ENCODE data around the gene CNPY1. TPM values are rescaled to one million over a fixed set of nuclear protein-coding genes. Genes with fewer than 3 reads are reported as not detected.
A peak's percentile ranks its signal among the peaks of the same experiment; 100 is the strongest.

CNPY1 gene
- total RNA-seq, 4 donors from 2014 or later: not detected

GRCh38 chr7:155467846-155468784, 78.2 kb downstream of the CNPY1 start:
- Histone ChIP-seq H3K27me3 (peaks cover 6 to 100% (median 90%) of the 10 kb centered on the region in 4 donors), H3K4me3 (peak overlapping the region; percentile 10 to 38 (median 28)), H3K27ac (replicated peaks in 1 of 4) (no peak overlapping the region), H3K4me1 (peaks cover 25 to 36% (median 32%) of the 10 kb centered on the region in 4 donors), H3K36me3 (no peaks in the 10 kb centered on the region), H3K9me3 (no peaks in the 10 kb centered on the region)
- intact Hi-C loops (cut with DNase I): no loop called here
- 5% methylated on average over 35 of the region's 70 CpGs for WGBS
- no peak for DNase-seq (ENCODE audit: extremely low spot score)
- TF ChIP-seq EP300 (IDR thresholded peaks at IDR 0.05): no peak

GRCh38 chr7:155466814-155467733, 79.3 kb downstream of the CNPY1 start:
- no peak for TF ChIP-seq CTCF (IDR thresholded peaks at IDR 0.05)
- no peak for TF ChIP-seq POLR2AphosphoS5 (IDR thresholded peaks at IDR 0.05)
- no peak for TF ChIP-seq POLR2A (IDR thresholded peaks at IDR 0.05; ENCODE audit: low read depth)
- TF ChIP-seq EP300 (IDR thresholded peaks at IDR 0.05): no peak
- no peak for DNase-seq (ENCODE audit: extremely low spot score)
- no peaks in the 10 kb centered on the region for H3K9me3 ChIP-seq
- peaks cover 25 to 36% (median 32%) of the 10 kb centered on the region in 4 donors for H3K4me1 ChIP-seq
- intact Hi-C loops (cut with DNase I): no loop called here
- H3K4me3 ChIP-seq: peak overlapping the region in 3 of 4 donors; percentile 11 to 15 (median 12)
- WGBS: 7% methylated on average over 30 of the region's 78 CpGs
- peaks cover 6 to 100% (median 92%) of the 10 kb centered on the region in 4 donors for H3K27me3 ChIP-seq
- no peak overlapping the region for H3K27ac ChIP-seq (replicated peaks in 1 of 4)
- H3K36me3 ChIP-seq: no peaks in the 10 kb centered on the region

- WGBS: 7% methylated on average over 33 of the region's 42 CpGs
- Histone ChIP-seq H3K9me3 (no peaks in the 10 kb centered on the region), H3K36me3 (no peaks in the 10 kb centered on the region), H3K27me3 (peaks cover 6 to 100% (median 92%) of the 10 kb centered on the region in 4 donors), H3K4me1 (peaks cover 25 to 36% (median 32%) of the 10 kb centered on the region in 4 donors), H3K27ac (replicated peaks in 1 of 4) (no peak overlapping the region), H3K4me3 (peak overlapping the region in 1 of 4 donors; percentile 12)
- no peak for TF ChIP-seq CTCF (IDR thresholded peaks at IDR 0.05)
- TF ChIP-seq POLR2AphosphoS5 (IDR thresholded peaks at IDR 0.05): no peak
- TF ChIP-seq EP300 (IDR thresholded peaks at IDR 0.05): no peak
- TF ChIP-seq POLR2A (IDR thresholded peaks at IDR 0.05; ENCODE audit: low read depth): no peak
- no peak for DNase-seq (ENCODE audit: extremely low spot score)
- intact Hi-C loops (cut with DNase I): no loop called here
Observed at GRCh38 chr7:155466142-155466813, 80.1 kb downstream of the CNPY1 start.

GRCh38 chr7:155465761-155466141, 80.6 kb downstream of the CNPY1 start:
- no peak for DNase-seq (ENCODE audit: extremely low spot score)
- Histone ChIP-seq H3K36me3 (no peaks in the 10 kb centered on the region), H3K9me3 (no peaks in the 10 kb centered on the region), H3K27me3 (peaks cover 6 to 100% (median 92%) of the 10 kb centered on the region in 4 donors), H3K4me3 (no peak overlapping the region), H3K27ac (replicated peaks in 1 of 4) (no peak overlapping the region), H3K4me1 (peaks cover 25 to 36% (median 32%) of the 10 kb centered on the region in 4 donors)
- intact Hi-C loops (cut with DNase I): no loop called here
- WGBS: 15% methylated on average over 9 of the region's 9 CpGs
- no peak for TF ChIP-seq POLR2AphosphoS5 (IDR thresholded peaks at IDR 0.05)
- TF ChIP-seq CTCF (IDR thresholded peaks at IDR 0.05): no peak
- TF ChIP-seq POLR2A (IDR thresholded peaks at IDR 0.05; ENCODE audit: low read depth): no peak
- TF ChIP-seq EP300 (IDR thresholded peaks at IDR 0.05): no peak
